IgD-negative memory B cell (primary cell): ENCODE measurements around the gene WNT3. TPM values are rescaled to one million over a fixed set of nuclear protein-coding genes. Genes with fewer than 3 reads are reported as not detected.
"Not testable (repeated sequence)": the region's sequence is repeated elsewhere in the genome, so short reads cannot be mapped to it uniquely, and the experiment has no call there.

Experiments
- H3K27ac Mint-ChIP-seq, 3 donors: one replicate each; pipeline ENCODE4 v1.8.0; 2020 to 2022; ENCODE audit warnings: mild to moderate bottlenecking in 3 of 3, mixed read lengths in 3 of 3, moderate library complexity in 1 of 3
- H3K27me3 Mint-ChIP-seq: one replicate; pipeline ENCODE4 v1.8.0; 2021; ENCODE audit warnings: mixed read lengths
- H3K36me3 Mint-ChIP-seq: one replicate; pipeline ENCODE4 v1.8.0; 2020; ENCODE audit warnings: mild to moderate bottlenecking, mixed read lengths
- H3K4me1 Mint-ChIP-seq, 3 donors: one replicate each; pipeline ENCODE4 v1.8.0; 2020 to 2022; ENCODE audit warnings: mixed read lengths in 3 of 3, mild to moderate bottlenecking in 1 of 3
- H3K4me3 Mint-ChIP-seq, 4 donors: one replicate each; pipeline ENCODE4 v1.8.0; 2020 to 2022; ENCODE audit warnings: mild to moderate bottlenecking in 4 of 4, mixed read lengths in 4 of 4, moderate library complexity in 3 of 4
- H3K9me3 Mint-ChIP-seq, 3 donors: one replicate each; pipeline ENCODE4 v1.8.0; 2020 to 2021; ENCODE audit warnings: mixed read lengths in 3 of 3, mild to moderate bottlenecking in 1 of 3
- polyA plus RNA-seq: library from polyadenylated mRNA; unstranded; fragments of 300-500 nt; fragmentation: Illumina TruSeq; gene quantifications from one replicate; pipeline ENCODE4 v1.2.3, GENCODE V29; 2021

WNT3 gene
- polyA plus RNA-seq, 1 donor from 2014 or later, result 0.14 TPM

GRCh38 chr17:46773221-46773605 is 45.3 kb downstream of the WNT3 start:
- Mint-ChIP-seq H3K9me3 (no peaks in the 10 kb centered on the region), H3K4me1 (peaks cover 4 to 14% (median 12%) of the 10 kb centered on the region in 3 donors), H3K27me3 (peaks cover 7% of the 10 kb centered on the region), H3K36me3 (no peaks in the 10 kb centered on the region), H3K4me3 (peak overlapping the region; percentile 54 to 90 (median 79)), H3K27ac (peak overlapping the region in 2 of 3 donors; percentile 34 to 50)

GRCh38 chr17:46772475-46773220 is 45.8 kb downstream of the WNT3 start:
- Mint-ChIP-seq H3K27me3 (peaks cover 5% of the 10 kb centered on the region), H3K27ac (peak overlapping the region in 2 of 3 donors; percentile 34 to 50), H3K9me3 (no peaks in the 10 kb centered on the region), H3K4me3 (peak overlapping the region; percentile 77 to 92 (median 84)), H3K4me1 (peaks cover 4 to 14% (median 12%) of the 10 kb centered on the region in 3 donors), H3K36me3 (no peaks in the 10 kb centered on the region)

- Mint-ChIP-seq H3K27ac (peak overlapping the region in 1 of 3 donors; percentile 7), H3K27me3 (peaks cover 3% of the 10 kb centered on the region), H3K4me1 (peaks cover 4 to 12% (median 12%) of the 10 kb centered on the region in 3 donors), H3K36me3 (no peaks in the 10 kb centered on the region), H3K9me3 (no peaks in the 10 kb centered on the region), H3K4me3 (peak overlapping the region; percentile 77 to 92 (median 84))
These were observed 46.7 kb downstream of the WNT3 start for GRCh38 chr17:46771561-46772474.

- Mint-ChIP-seq H3K27me3 (peaks cover 3% of the 10 kb centered on the region), H3K4me1 (peaks cover 4 to 12% (median 12%) of the 10 kb centered on the region in 3 donors)
These were observed 47.5 kb downstream of the WNT3 start for GRCh38 chr17:46770818-46771560.

GRCh38 chr17:46770439-46770817 is 48.1 kb downstream of the WNT3 start:
- Mint-ChIP-seq H3K36me3 (no peaks in the 10 kb centered on the region), H3K27ac (no peak overlapping the region), H3K4me1 (peaks cover 8 to 12% (median 12%) of the 10 kb centered on the region in 3 donors), H3K9me3 (no peaks in the 10 kb centered on the region), H3K4me3 (peak overlapping the region; percentile 71 to 92 (median 82)), H3K27me3 (peaks cover 3% of the 10 kb centered on the region)

More at GRCh38 chr17:46770818-46771560, 47.5 kb downstream of the WNT3 start:
- no peaks in the 10 kb centered on the region for H3K9me3 Mint-ChIP-seq
- H3K27ac Mint-ChIP-seq, result no peak overlapping the region
- H3K4me3 Mint-ChIP-seq, result peak overlapping the region; percentile 71 to 92 (median 82)
- no peaks in the 10 kb centered on the region for H3K36me3 Mint-ChIP-seq

- H3K36me3 Mint-ChIP-seq, result no peaks in the 10 kb centered on the region
- H3K4me1 Mint-ChIP-seq, result peaks cover 8 to 12% (median 12%) of the 10 kb centered on the region in 3 donors
- H3K27me3 Mint-ChIP-seq, result peaks cover 3% of the 10 kb centered on the region
- H3K9me3 Mint-ChIP-seq, result no peaks in the 10 kb centered on the region
- H3K27ac Mint-ChIP-seq, result no peak overlapping the region
- peak overlapping the region; percentile 62 to 92 (median 82) for H3K4me3 Mint-ChIP-seq
These were observed 48.7 kb downstream of the WNT3 start for GRCh38 chr17:46769531-46770438.

GRCh38 chr17:46768896-46769295 is 49.6 kb downstream of the WNT3 start:
- peaks cover 4 to 12% (median 9%) of the 10 kb centered on the region in 3 donors for H3K4me1 Mint-ChIP-seq
- H3K27ac Mint-ChIP-seq, result peak overlapping the region in 1 of 3 donors; percentile 16
- H3K9me3 Mint-ChIP-seq, H3K36me3 Mint-ChIP-seq, H3K27me3 Mint-ChIP-seq: not testable (repeated sequence)
- H3K4me3 Mint-ChIP-seq, result peak overlapping the region in 1 of 4 donors; percentile 49

- Mint-ChIP-seq H3K4me3 (peak overlapping the region in 2 of 4 donors; percentile 22 to 68), H3K9me3 (no peaks in the 10 kb centered on the region), H3K36me3 (no peaks in the 10 kb centered on the region), H3K27ac (peak overlapping the region in 1 of 3 donors; percentile 16), H3K4me1 (peaks cover 4 to 12% (median 9%) of the 10 kb centered on the region in 3 donors), H3K27me3 (peaks cover 3% of the 10 kb centered on the region)
These were observed 50.0 kb downstream of the WNT3 start for GRCh38 chr17:46768540-46768870.

- H3K27me3 Mint-ChIP-seq, result peaks cover 3% of the 10 kb centered on the region
- H3K27ac Mint-ChIP-seq, result no peak overlapping the region
- peaks cover 3 to 6% (median 4%) of the 10 kb centered on the region in 3 donors for H3K4me1 Mint-ChIP-seq
- no peak overlapping the region for H3K4me3 Mint-ChIP-seq
- no peaks in the 10 kb centered on the region for H3K9me3 Mint-ChIP-seq
- no peaks in the 10 kb centered on the region for H3K36me3 Mint-ChIP-seq
These were observed 51.7 kb downstream of the WNT3 start for GRCh38 chr17:46766493-46767491.

- Mint-ChIP-seq H3K9me3 (no peaks in the 10 kb centered on the region), H3K36me3 (no peaks in the 10 kb centered on the region), H3K27me3 (no peaks in the 10 kb centered on the region), H3K27ac (no peak overlapping the region), H3K4me1 (peaks cover 3 to 4% (median 3%) of the 10 kb centered on the region in 3 donors), H3K4me3 (peak overlapping the region in 1 of 4 donors; percentile 65)
These were observed 53.0 kb downstream of the WNT3 start for GRCh38 chr17:46765453-46765852.

- Mint-ChIP-seq H3K27ac (no peak overlapping the region), H3K36me3 (no peaks in the 10 kb centered on the region), H3K27me3 (no peaks in the 10 kb centered on the region), H3K9me3 (no peaks in the 10 kb centered on the region), H3K4me3 (no peak overlapping the region), H3K4me1 (peaks cover 0 to 4% (median 3%) of the 10 kb centered on the region in 3 donors)
These were observed 53.6 kb downstream of the WNT3 start for GRCh38 chr17:46764709-46765401.

GRCh38 chr17:46764000-46764708 is 54.3 kb downstream of the WNT3 start:
- peaks cover 0 to 4% (median 1%) of the 10 kb centered on the region in 3 donors for H3K4me1 Mint-ChIP-seq
- H3K36me3 Mint-ChIP-seq, result peaks cover under 1% of the 10 kb centered on the region
- no peaks in the 10 kb centered on the region for H3K9me3 Mint-ChIP-seq
- H3K27ac Mint-ChIP-seq, result peak overlapping the region in 1 of 3 donors; percentile 28
- no peaks in the 10 kb centered on the region for H3K27me3 Mint-ChIP-seq
- H3K4me3 Mint-ChIP-seq, result no peak overlapping the region
